ENCODE data around the gene FGGY. TPM values are rescaled to one million over a fixed set of nuclear protein-coding genes. Genes with fewer than 3 reads are reported as not detected.
A peak's percentile ranks its signal among the peaks of the same experiment; 100 is the strongest.

Gene FGGY
- total and polyA plus RNA-seq, 5 donors = 10.0 to 20.5 (median 19.9) TPM

- intact Hi-C loops (cut with DNase I) = no loop called here
- ATAC-seq (no peak), DNase-seq (no peak)
- no peaks in the 10 kb centered on the region for H3K27me3 ChIP-seq (ENCODE audit: control insufficient read depth, insufficient read depth)
- no peak overlapping the region for H3K4me3 ChIP-seq (ENCODE audit: low read length)
- no peak overlapping the region for H3K27ac ChIP-seq (ENCODE audit: low read length)
- peaks cover 3% of the 10 kb centered on the region for H3K4me1 ChIP-seq (ENCODE audit: control insufficient read depth, insufficient read depth, low read length)
- no peaks in the 10 kb centered on the region for H3K9me3 ChIP-seq (ENCODE audit: control insufficient read depth, low read length)
These were observed 93.0 kb downstream of the FGGY start for GRCh38 chr1:59389847-59390246.

DNA sequence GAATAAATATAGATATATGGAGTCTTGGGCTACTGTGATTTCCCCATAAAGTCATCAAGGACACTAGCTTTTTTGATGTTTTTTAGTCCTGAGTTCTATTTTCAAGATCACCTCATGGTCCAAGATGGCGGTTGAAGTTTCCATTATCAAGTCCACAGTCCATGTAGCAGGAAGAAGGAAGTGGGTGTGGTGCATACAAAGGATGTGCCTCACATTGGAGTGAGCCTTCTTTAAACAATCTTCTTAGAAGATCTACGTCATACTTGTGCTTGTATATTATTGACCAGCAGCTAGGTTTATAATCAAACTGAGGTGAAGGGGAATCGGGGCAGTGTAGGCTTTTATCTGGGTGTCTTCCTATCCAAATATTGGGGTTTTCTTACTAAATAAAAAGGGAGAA lies 93.4 kb downstream of the FGGY start:
- Histone ChIP-seq H3K9me3 (ENCODE audit: control insufficient read depth, low read length) (no peaks in the 10 kb centered on the region), H3K4me3 (ENCODE audit: low read length) (no peak overlapping the region), H3K4me1 (ENCODE audit: control insufficient read depth, insufficient read depth, low read length) (peaks cover 3% of the 10 kb centered on the region), H3K27ac (ENCODE audit: low read length) (no peak overlapping the region), H3K27me3 (ENCODE audit: control insufficient read depth, insufficient read depth) (no peaks in the 10 kb centered on the region)
- DNase-seq = no peak
- intact Hi-C loops (cut with DNase I) = no loop called here
- peak in 1 of 2 donors; percentile 58 for ATAC-seq
- WGBS = 88% methylated on average over 3 of the region's 3 CpGs

- Histone ChIP-seq H3K27me3 (ENCODE audit: control insufficient read depth, insufficient read depth) (no peaks in the 10 kb centered on the region), H3K9me3 (ENCODE audit: control insufficient read depth, low read length) (no peaks in the 10 kb centered on the region), H3K4me1 (ENCODE audit: control insufficient read depth, insufficient read depth, low read length) (peaks cover 3% of the 10 kb centered on the region), H3K4me3 (ENCODE audit: low read length) (no peak overlapping the region), H3K27ac (ENCODE audit: low read length) (no peak overlapping the region)
- ATAC-seq = no peak
- intact Hi-C loops (cut with DNase I) = no loop called here
- DNase-seq = no peak
- 58% methylated on average over 7 of the region's 7 CpGs for WGBS
These were observed 94.6 kb downstream of the FGGY start for GRCh38 chr1:59391212-59392179.

GRCh38 chr1:59393211-59394180 lies 96.6 kb downstream of the FGGY start:
- Histone ChIP-seq H3K4me3 (ENCODE audit: low read length) (no peak overlapping the region), H3K4me1 (ENCODE audit: control insufficient read depth, insufficient read depth, low read length) (peaks cover 3% of the 10 kb centered on the region), H3K27ac (ENCODE audit: low read length) (peak overlapping the region; percentile 93), H3K9me3 (ENCODE audit: control insufficient read depth, low read length) (no peaks in the 10 kb centered on the region), H3K27me3 (ENCODE audit: control insufficient read depth, insufficient read depth) (no peaks in the 10 kb centered on the region)
- intact Hi-C loops (cut with DNase I) = no loop called here
- DNase-seq (peak; percentile 72 to 90 (median 84)), ATAC-seq (peak; percentile 96)
- 14% methylated on average over 7 of the region's 7 CpGs for WGBS

GRCh38 chr1:59394706-59395425 lies 98.0 kb downstream of the FGGY start:
- no peaks in the 10 kb centered on the region for H3K27me3 ChIP-seq (ENCODE audit: control insufficient read depth, insufficient read depth)
- ATAC-seq (no peak), DNase-seq (no peak)
- no peaks in the 10 kb centered on the region for H3K9me3 ChIP-seq (ENCODE audit: control insufficient read depth, low read length)
- no peak overlapping the region for H3K4me3 ChIP-seq (ENCODE audit: low read length)
- intact Hi-C loops (cut with DNase I) = no loop called here
- 81% methylated on average over 6 of the region's 6 CpGs for WGBS
- peaks cover 3% of the 10 kb centered on the region for H3K4me1 ChIP-seq (ENCODE audit: control insufficient read depth, insufficient read depth, low read length)
- H3K27ac ChIP-seq (ENCODE audit: low read length) = peak overlapping the region; percentile 25

GRCh38 chr1:59396387-59396786 lies 99.5 kb downstream of the FGGY start:
- Histone ChIP-seq H3K4me1 (ENCODE audit: control insufficient read depth, insufficient read depth, low read length) (peaks cover 2% of the 10 kb centered on the region), H3K27ac (ENCODE audit: low read length) (no peak overlapping the region), H3K9me3 (ENCODE audit: control insufficient read depth, low read length) (no peaks in the 10 kb centered on the region), H3K27me3 (ENCODE audit: control insufficient read depth, insufficient read depth) (no peaks in the 10 kb centered on the region), H3K4me3 (ENCODE audit: low read length) (no peak overlapping the region)
- ATAC-seq (no peak), DNase-seq (no peak)
- intact Hi-C loops (cut with DNase I) = no loop called here
- 89% methylated on average over 1 of the region's 1 CpG for WGBS

GRCh38 chr1:59397139-59397858 lies 100.4 kb downstream of the FGGY start:
- ATAC-seq = no peak
- 95% methylated on average over 7 of the region's 7 CpGs for WGBS
- Histone ChIP-seq H3K9me3 (ENCODE audit: control insufficient read depth, low read length) (no peaks in the 10 kb centered on the region), H3K4me3 (ENCODE audit: low read length) (no peak overlapping the region), H3K27me3 (ENCODE audit: control insufficient read depth, insufficient read depth) (no peaks in the 10 kb centered on the region), H3K27ac (ENCODE audit: low read length) (no peak overlapping the region), H3K4me1 (ENCODE audit: control insufficient read depth, insufficient read depth, low read length) (peaks cover 2% of the 10 kb centered on the region)
- intact Hi-C loops (cut with DNase I) = no loop called here
- DNase-seq = no peak

DNA sequence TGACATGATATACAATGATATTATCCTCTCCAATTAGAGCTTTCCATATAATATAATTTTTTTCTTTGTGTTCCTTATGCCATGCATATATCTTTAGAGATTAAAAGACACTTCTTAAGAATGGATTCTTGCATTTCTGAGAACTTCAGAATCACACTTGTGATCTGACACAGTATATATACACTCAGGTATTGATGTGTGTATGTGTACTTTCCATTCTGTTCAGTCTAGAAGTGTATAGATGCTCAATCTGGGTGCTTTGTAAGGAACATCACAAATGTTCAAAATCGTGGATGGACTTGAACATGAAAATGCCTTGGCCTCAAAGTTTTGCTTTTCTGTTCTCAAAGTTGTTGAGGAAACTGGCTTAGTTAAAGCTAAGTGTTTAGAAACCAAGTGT lies 102.7 kb downstream of the FGGY start:
- Histone ChIP-seq H3K4me3 (ENCODE audit: low read length) (no peak overlapping the region), H3K9me3 (ENCODE audit: control insufficient read depth, low read length) (no peaks in the 10 kb centered on the region), H3K4me1 (ENCODE audit: control insufficient read depth, insufficient read depth, low read length) (no peaks in the 10 kb centered on the region), H3K27me3 (ENCODE audit: control insufficient read depth, insufficient read depth) (no peaks in the 10 kb centered on the region), H3K27ac (ENCODE audit: low read length) (no peak overlapping the region)
- 75% methylated on average over 1 of the region's 1 CpG for WGBS
- ATAC-seq (no peak), DNase-seq (no peak)
- intact Hi-C loops (cut with DNase I) = loop anchor here in 1 of 4 donors (10.0 kb wide), 1 partner anchor 95 kb away; no protein-coding TSS in a partner anchor

DNA sequence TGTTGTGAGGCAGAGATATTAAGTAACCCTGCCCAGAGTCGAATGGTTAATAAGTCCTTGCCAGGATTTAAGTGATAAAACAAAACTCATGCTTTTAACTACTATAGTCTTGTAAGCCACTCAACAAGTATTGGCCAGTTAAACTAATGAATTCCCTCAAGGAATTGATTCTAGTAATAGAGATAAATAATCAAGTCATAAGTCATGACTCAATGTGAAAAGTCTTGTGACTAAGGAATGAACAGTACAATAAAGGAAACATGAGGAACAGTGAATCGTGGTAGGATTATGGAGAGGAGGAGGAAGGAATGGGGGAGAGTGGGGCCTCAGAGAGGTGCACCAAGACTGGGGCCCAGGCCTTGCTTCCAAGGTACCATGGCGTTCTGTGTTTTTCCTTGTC lies 104.7 kb downstream of the FGGY start:
- Histone ChIP-seq H3K9me3 (ENCODE audit: control insufficient read depth, low read length) (no peaks in the 10 kb centered on the region), H3K27me3 (ENCODE audit: control insufficient read depth, insufficient read depth) (no peaks in the 10 kb centered on the region), H3K4me1 (ENCODE audit: control insufficient read depth, insufficient read depth, low read length) (no peaks in the 10 kb centered on the region), H3K27ac (ENCODE audit: low read length) (no peak overlapping the region), H3K4me3 (ENCODE audit: low read length) (no peak overlapping the region)
- intact Hi-C loops (cut with DNase I) = loop anchor here in 1 of 4 donors (10.0 kb wide), 1 partner anchor 93 kb away; no protein-coding TSS in a partner anchor
- ATAC-seq (no peak), DNase-seq (no peak)
- WGBS = 85% methylated on average over 3 of the region's 3 CpGs

- no peaks in the 10 kb centered on the region for H3K4me1 ChIP-seq (ENCODE audit: control insufficient read depth, insufficient read depth, low read length)
- no peaks in the 10 kb centered on the region for H3K27me3 ChIP-seq (ENCODE audit: control insufficient read depth, insufficient read depth)
- no peak for DNase-seq
- no peak overlapping the region for H3K27ac ChIP-seq (ENCODE audit: low read length)
- intact Hi-C loops (cut with DNase I) = loop anchor here in 1 of 4 donors (10.0 kb wide), 1 partner anchor 90 kb away; no protein-coding TSS in a partner anchor
- WGBS = 91% methylated on average over 8 of the region's 8 CpGs
- ATAC-seq = no peak
- no peak overlapping the region for H3K4me3 ChIP-seq (ENCODE audit: low read length)
- H3K9me3 ChIP-seq (ENCODE audit: control insufficient read depth, low read length) = no peaks in the 10 kb centered on the region
These were observed 107.9 kb downstream of the FGGY start for GRCh38 chr1:59404796-59405195.

All from right cardiac atrium (tissue), 5 donors.